Measurements from ENCODE around the gene NUTM1. TPM values are rescaled to one million over a fixed set of nuclear protein-coding genes. Genes with fewer than 3 reads are reported as not detected.
A peak's percentile ranks its signal among the peaks of the same experiment; 100 is the strongest.

Gene NUTM1
- total RNA-seq (not detected), total RNA-seq (0 to 0.51 (median 0) reads per million in 172 experiments)
- 0.03 TPM for polyA plus RNA-seq (2013, experiment 1 of 2)
- polyA plus RNA-seq (2013, experiment 2 of 2) = 0.03 TPM

GRCh38 chr15:34342737-34343575 lies at the start of gene NUTM1, which contains the start of gene NOP10:
Gene NUTM1 (plus strand): TSS chr15:34343315. CDS start chr15:34343697, 382 bp downstream.
Gene NOP10 (minus strand): TSS chr15:34343136. CDS start chr15:34343073, 63 bp downstream.
- peaks cover 23% of the 10 kb centered on the region for H3K4me1 ChIP-seq (ENCODE audit: insufficient read depth, low read length)
- ATAC-seq (ENCODE audit: poor library complexity) (peak; percentile 85), DNase-seq (peak; percentile 86 to 96 (median 92))
- peak within 1 kb of the TSS; percentile 85 to 87 for H3K27ac ChIP-seq (ENCODE audit: low read depth in 1 of 2, low read length in 2 of 2)
- CTCF ChIA-PET = interaction anchor here (0.7 to 2.2 kb wide), 12 partner anchors 12 to 133 kb away, joined by 3 to 49 read pairs (median 4); partner anchors contain the start of genes EMC4, KATNBL1 and LPCAT4
- Mint-ChIP-seq H3K9me3 (no peaks in the 10 kb centered on the region), H3K27ac (peak within 1 kb of the TSS; percentile 84), H3K4me3 (peak within 1 kb of the TSS; percentile 88), H3K36me3 (ENCODE audit: low read depth) (peaks cover 18% of the 10 kb centered on the region), H3K4me1 (ENCODE audit: low read depth) (peaks cover 17% of the 10 kb centered on the region), H3K27me3 (no peaks in the 10 kb centered on the region)
- peak within 1 kb of the TSS; percentile 89 for H3K4me3 ChIP-seq (ENCODE audit: low read length)
- POLR2A ChIA-PET = interaction anchor here (0.8 to 2.2 kb wide), 12 partner anchors 14 to 245 kb away, joined by 3 to 49 read pairs (median 4); partner anchors contain the start of genes EMC4, EMC7, LPCAT4 and PGBD4
- no peaks in the 10 kb centered on the region for H3K27me3 ChIP-seq (ENCODE audit: control insufficient read depth in 1 of 2, insufficient read depth in 2 of 2, low read length in 2 of 2)
- peak; percentile 94 for TF ChIP-seq CTCF (IDR thresholded peaks at IDR 0.05)
- H3K36me3 ChIP-seq (ENCODE audit: insufficient read depth, low read length) = peaks cover 17% of the 10 kb centered on the region
- intact Hi-C loops (cut with DNase I, micrococcal nuclease) = loop anchor here (1.0 to 5.0 kb wide), 7 partner anchors 13 to 644 kb away; partner anchors contain the start of genes LPCAT4 (in 2 of the 2) and ZNF770 (in 1 of the 2)
- H3K9me3 ChIP-seq (ENCODE audit: control insufficient read depth in 1 of 2, insufficient read depth in 1 of 2, low read length in 2 of 2) = no peaks in the 10 kb centered on the region

GRCh38 chr15:34297059-34297458 lies 46.1 kb upstream of the NUTM1 start:
- ATAC-seq (ENCODE audit: poor library complexity) = no peak
- no peak for TF ChIP-seq CTCF (IDR thresholded peaks at IDR 0.05)
- peaks cover 45% of the 10 kb centered on the region for H3K36me3 Mint-ChIP-seq (ENCODE audit: low read depth)
- Histone ChIP-seq H3K4me3 (ENCODE audit: low read length) (no peak overlapping the region), H3K27ac (ENCODE audit: low read depth in 1 of 2, low read length in 2 of 2) (no peak overlapping the region), H3K4me1 (ENCODE audit: insufficient read depth, low read length) (peaks cover 6% of the 10 kb centered on the region), H3K36me3 (ENCODE audit: insufficient read depth, low read length) (peaks cover 6% of the 10 kb centered on the region), H3K9me3 (ENCODE audit: control insufficient read depth in 1 of 2, insufficient read depth in 1 of 2, low read length in 2 of 2) (no peaks in the 10 kb centered on the region), H3K27me3 (ENCODE audit: control insufficient read depth in 1 of 2, insufficient read depth in 2 of 2, low read length in 2 of 2) (no peaks in the 10 kb centered on the region)
- no peak for DNase-seq
- H3K27me3 Mint-ChIP-seq = no peaks in the 10 kb centered on the region
- H3K27ac Mint-ChIP-seq = peak overlapping the region; percentile 3
- peaks cover 66% of the 10 kb centered on the region for H3K4me1 Mint-ChIP-seq (ENCODE audit: low read depth)
- H3K4me3 Mint-ChIP-seq = no peak overlapping the region
- H3K9me3 Mint-ChIP-seq = no peaks in the 10 kb centered on the region
- ChIA-PET POLR2A (interaction anchor here (0.6 to 1.2 kb wide), 2 partner anchors 21 to 211 kb away, joined by 3 to 4 read pairs; no protein-coding TSS in a partner anchor), CTCF (no interaction called here)
- intact Hi-C loops (cut with DNase I, micrococcal nuclease) = no loop called here

- H3K4me3 ChIP-seq (ENCODE audit: low read length) = no peak overlapping the region
- DNase-seq (no peak), ATAC-seq (ENCODE audit: poor library complexity) (no peak)
- CTCF ChIA-PET = interaction anchor here (1.0 kb wide), 1 partner anchor 8 kb away, joined by 3 read pairs; no protein-coding TSS in a partner anchor
- Mint-ChIP-seq H3K4me3 (no peak overlapping the region), H3K27ac (no peak overlapping the region), H3K4me1 (ENCODE audit: low read depth) (peaks cover 78% of the 10 kb centered on the region), H3K9me3 (no peaks in the 10 kb centered on the region), H3K36me3 (ENCODE audit: low read depth) (peaks cover 55% of the 10 kb centered on the region), H3K27me3 (no peaks in the 10 kb centered on the region)
- peaks cover 2% of the 10 kb centered on the region for H3K36me3 ChIP-seq (ENCODE audit: insufficient read depth, low read length)
- H3K9me3 ChIP-seq (ENCODE audit: control insufficient read depth in 1 of 2, insufficient read depth in 1 of 2, low read length in 2 of 2) = no peaks in the 10 kb centered on the region
- no peak overlapping the region for H3K27ac ChIP-seq (ENCODE audit: low read depth in 1 of 2, low read length in 2 of 2)
- no peaks in the 10 kb centered on the region for H3K27me3 ChIP-seq (ENCODE audit: control insufficient read depth in 1 of 2, insufficient read depth in 2 of 2, low read length in 2 of 2)
- intact Hi-C loops (cut with DNase I, micrococcal nuclease) = no loop called here
- no peak for TF ChIP-seq CTCF (IDR thresholded peaks at IDR 0.05)
- POLR2A ChIA-PET = no interaction called here
- peaks cover 4% of the 10 kb centered on the region for H3K4me1 ChIP-seq (ENCODE audit: insufficient read depth, low read length)
Observed at GRCh38 chr15:34301058-34301457, 42.1 kb upstream of the NUTM1 start.
